HCT116 (cell line): ENCODE results near the gene TIMM13. TPM values are rescaled to one million over a fixed set of nuclear protein-coding genes. Genes with fewer than 3 reads are reported as not detected.

Experiments used
- ATAC-seq: fragments of 200-7000 bp; cut with Tn5 transposase; 2 replicates; pipeline ENCODE4 v1.9.1; 2020; ENCODE audit warnings: mild to moderate bottlenecking, moderate library complexity
- BruUV-seq: library from RNA; stranded (reverse); fragments of 400-500 nt; replicated peaks from 2 replicates; lab custom pipeline; 2021; lab: Mats Ljungman, UMichigan
- CTCF ChIA-PET: fragments of 300-600 bp; sonication (Branson Sonifier 250); formaldehyde crosslinking; loops from one replicate; lab custom pipeline; 2021; ENCODE audit warnings: antibody characterized with exemption; lab: Charles Lee
- POLR2A ChIA-PET: fragments of 300-600, 350-600 bp; sonication (Branson Sonifier 250); formaldehyde crosslinking; loops from one replicate; lab custom pipeline; 2021; ENCODE audit warnings: antibody characterized with exemption; lab: Charles Lee
- RAD21 ChIA-PET, 2 experiments: fragments of 300-600 bp; sonication (Branson Sonifier 250); formaldehyde crosslinking; loops; one replicate each; lab custom pipeline; 2023; ENCODE audit warnings: low total read pairs in 2 of 2; ENCODE audit not compliant: uncharacterized antibody in 2 of 2, unreplicated experiment in 2 of 2, low non-redundant PET in 1 of 2; lab: Charles Lee
- DNase-seq: peaks from one replicate; pipeline ENCODE4 v3.0.0-alpha.2; 2010; ENCODE audit warnings: low read depth, low spot score
- H2AFZ ChIP-seq: fragments of 200-600 bp; shearing (Covaris generic), sonication (generic); 2 replicates; pipeline ENCODE4 v1.6.1; 2017; ENCODE audit warnings: low read depth, mixed run types, mixed read lengths, antibody characterized with exemption, low read length; ENCODE audit not compliant: poor library complexity, severe bottlenecking
- H3K27ac ChIP-seq: 2 replicates; pipeline ENCODE4 v1.5.1; 2012; ENCODE audit warnings: low read depth, low read length
- H3K27me3 ChIP-seq: fragments of 200-600 bp; sonication (generic); 2 replicates; pipeline ENCODE4 v1.6.1; 2016; ENCODE audit warnings: mixed run types, low read length, mixed read lengths; ENCODE audit not compliant: insufficient read depth
- H3K36me3 ChIP-seq, 2 experiments: fragments of 200-500 bp in 1 of 2; fragments of 200-600 bp in 1 of 2; sonication (Bioruptor generic) in 1 of 2; sonication (generic) in 1 of 2; 2 replicates each; pipeline versions ENCODE4 v1.5.1 to v1.6.1; 2014 to 2016; ENCODE audit warnings: low read length in 2 of 2, inconsistent platforms in 1 of 2, mixed read lengths in 1 of 2, mixed run types in 1 of 2; ENCODE audit not compliant: insufficient read depth in 2 of 2, control insufficient read depth in 1 of 2
- H3K4me1 ChIP-seq, 2 experiments: fragments of 200-600 bp in 1 of 2; sonication (generic) in 1 of 2; 2 replicates each; pipeline versions ENCODE4 v1.5.1 to v1.6.1; 2012 to 2017; ENCODE audit warnings: low read length in 2 of 2, inconsistent platforms in 1 of 2, mild to moderate bottlenecking in 1 of 2, mixed read lengths in 1 of 2, mixed run types in 1 of 2, moderate library complexity in 1 of 2; ENCODE audit not compliant: insufficient read depth in 2 of 2, control insufficient read depth in 1 of 2
- H3K4me2 ChIP-seq: fragments of 200-600 bp; sonication (generic); 2 replicates; pipeline ENCODE4 v1.6.1; 2017; ENCODE audit warnings: mixed run types, low read length, mixed read lengths
- H3K4me3 ChIP-seq, 2 experiments: fragments of 200-600 bp in 1 of 2; sonication (generic) in 1 of 2; replicated peaks in 1 of 2; 2 replicates each; pipeline ENCODE4 v1.5.1; 2011 to 2016; ENCODE audit warnings: low read length in 2 of 2, control low read depth in 1 of 2, low read depth in 1 of 2, mild to moderate bottlenecking in 1 of 2, mixed read lengths in 1 of 2, mixed run types in 1 of 2
- H3K79me2 ChIP-seq: fragments of 200-600 bp; sonication (generic); 2 replicates; pipeline ENCODE4 v1.6.1; 2017; ENCODE audit warnings: mild to moderate bottlenecking, mixed run types, low read length, moderate library complexity, mixed read lengths; ENCODE audit not compliant: insufficient read depth
- H3K9ac ChIP-seq: fragments of 200-600 bp; sonication (generic); 2 replicates; pipeline ENCODE4 v1.6.1; 2016; ENCODE audit warnings: low read length, mixed read lengths
- H3K9me2 ChIP-seq: fragments of 200-600 bp; sonication (generic), shearing (Covaris generic); 2 replicates; pipeline ENCODE4 v1.6.1; 2017; ENCODE audit warnings: mixed run types, mild to moderate bottlenecking, moderate library complexity; ENCODE audit not compliant: insufficient read depth
- H3K9me3 ChIP-seq, 2 experiments: fragments of 200-500 bp in 1 of 2; fragments of 200-600 bp in 1 of 2; sonication (Bioruptor generic) in 1 of 2; sonication (generic) in 1 of 2; 2 replicates each; pipeline ENCODE4 v1.6.1; 2014 to 2017; ENCODE audit warnings: low read length in 2 of 2, mixed read lengths in 2 of 2, inconsistent platforms in 1 of 2, low read depth in 1 of 2, mild to moderate bottlenecking in 1 of 2, mixed run types in 1 of 2, moderate library complexity in 1 of 2; ENCODE audit not compliant: control insufficient read depth in 1 of 2, insufficient read depth in 1 of 2
- H4K20me1 ChIP-seq: fragments of 200-600 bp; sonication (generic), shearing (Covaris generic); 2 replicates; pipeline ENCODE4 v1.6.1; 2017; ENCODE audit warnings: mixed run types, mild to moderate bottlenecking, moderate library complexity; ENCODE audit not compliant: insufficient read depth
- intact Hi-C: fragments of 100-400 bp; cut with micrococcal nuclease; formaldehyde crosslinking; loops from 2 replicates; pipeline ENCODE4 v1.10.0; 2022
- total RNA-seq: library from RNA; stranded (reverse); gene quantifications from one replicate; pipeline ENCODE4 v1.2.1, GENCODE V29; 2021; ENCODE audit not compliant: unreplicated experiment
- TF ChIP-seq, protein P1 (sequence below), 3 experiments: fragments of 200-600 bp in 1 of 3; sonication (generic) in 1 of 3; IDR thresholded peaks in 2 of 3; conservative IDR thresholded peaks in 1 of 3; 2 replicates each; pipeline ENCODE4 v1.5.1; 2012 to 2017; ENCODE audit warnings: low read depth in 2 of 3, low read length in 2 of 3, antibody characterized with exemption in 1 of 3, borderline replicate concordance in 1 of 3, control low read depth in 1 of 3, mild to moderate bottlenecking in 1 of 3, mixed read lengths in 1 of 3, mixed run types in 1 of 3, moderate library complexity in 1 of 3; ENCODE audit not compliant: insufficient read depth in 1 of 3
- TF ChIP-seq, protein P2 (sequence below): IDR thresholded peaks from 2 replicates; pipeline ENCODE4 v1.6.1; 2012
- TF ChIP-seq, protein P3 (sequence below): IDR thresholded peaks from 2 replicates; pipeline ENCODE4 v1.6.1; 2012

The TIMM13 gene
- total RNA-seq, 1 experiment from 2014 or later = 151 TPM

DNA sequence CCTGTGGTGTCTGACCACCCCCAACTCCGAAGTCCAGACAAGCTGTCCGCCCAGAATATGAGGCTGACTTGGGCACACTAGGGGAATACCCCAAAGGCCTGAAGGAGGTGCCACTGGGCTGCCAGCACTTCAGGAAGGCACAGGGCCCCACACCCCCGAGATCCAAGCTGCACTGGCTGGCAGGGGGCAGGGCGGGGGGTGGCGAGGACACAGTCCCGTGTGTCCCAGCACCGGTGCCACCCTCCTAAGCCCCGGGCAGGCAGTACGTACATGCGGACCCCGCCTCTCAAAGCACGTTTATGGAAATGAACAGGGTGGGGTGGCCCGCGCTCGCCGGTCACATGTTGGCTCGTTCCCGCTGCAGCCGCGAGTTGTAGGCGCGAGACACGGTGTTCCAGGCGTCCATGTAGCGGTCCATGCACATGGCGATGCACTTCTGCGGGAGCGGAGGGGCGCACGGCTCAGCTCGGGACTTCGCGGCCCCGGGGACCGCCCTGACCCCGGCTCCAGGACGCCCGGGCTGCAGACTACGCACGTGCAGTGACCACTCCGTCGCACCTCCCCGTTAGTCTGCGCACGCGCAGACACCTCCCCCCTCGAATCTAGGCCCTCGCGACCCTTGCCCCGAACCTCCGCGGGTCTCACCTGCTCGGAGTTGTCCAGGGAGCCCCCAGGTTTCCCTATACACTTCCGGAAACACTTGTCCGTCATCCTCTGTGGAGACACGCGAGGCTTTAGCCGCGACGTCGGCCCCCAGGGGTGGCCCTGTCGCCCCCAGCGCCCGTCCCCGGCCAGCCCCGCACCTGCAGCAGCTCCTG, 566 bp downstream of the TIMM13 start:
- peak overlapping the region; percentile 88 for H3K27ac ChIP-seq
- POLR2A ChIA-PET = interaction anchor here (0.5 to 1.6 kb wide), 5 partner anchors 15 to 49 kb away, joined by 3 to 13 read pairs (median 3); partner anchors contain the start of genes GADD45B and LMNB2
- no peaks in the 10 kb centered on the region for H3K9me2 ChIP-seq
- peaks cover 5% of the 10 kb centered on the region; the same call in 1 of the 2 replicates for H4K20me1 ChIP-seq
- H2AFZ ChIP-seq = no peak overlapping the region
- intact Hi-C loops = no loop called here
- no peaks in the 10 kb centered on the region for H3K9me3 ChIP-seq
- RAD21 ChIA-PET = no interaction called here
- H3K79me2 ChIP-seq = peaks cover 47% of the 10 kb centered on the region
- peaks cover 14 to 44% of the 10 kb centered on the region in 2 experiments; a peak in 3 of 4 replicates for H3K36me3 ChIP-seq
- peak overlapping the region; percentile 100 for H3K9ac ChIP-seq
- no peaks in the 10 kb centered on the region for H3K27me3 ChIP-seq
- TF ChIP-seq, protein P1, sequence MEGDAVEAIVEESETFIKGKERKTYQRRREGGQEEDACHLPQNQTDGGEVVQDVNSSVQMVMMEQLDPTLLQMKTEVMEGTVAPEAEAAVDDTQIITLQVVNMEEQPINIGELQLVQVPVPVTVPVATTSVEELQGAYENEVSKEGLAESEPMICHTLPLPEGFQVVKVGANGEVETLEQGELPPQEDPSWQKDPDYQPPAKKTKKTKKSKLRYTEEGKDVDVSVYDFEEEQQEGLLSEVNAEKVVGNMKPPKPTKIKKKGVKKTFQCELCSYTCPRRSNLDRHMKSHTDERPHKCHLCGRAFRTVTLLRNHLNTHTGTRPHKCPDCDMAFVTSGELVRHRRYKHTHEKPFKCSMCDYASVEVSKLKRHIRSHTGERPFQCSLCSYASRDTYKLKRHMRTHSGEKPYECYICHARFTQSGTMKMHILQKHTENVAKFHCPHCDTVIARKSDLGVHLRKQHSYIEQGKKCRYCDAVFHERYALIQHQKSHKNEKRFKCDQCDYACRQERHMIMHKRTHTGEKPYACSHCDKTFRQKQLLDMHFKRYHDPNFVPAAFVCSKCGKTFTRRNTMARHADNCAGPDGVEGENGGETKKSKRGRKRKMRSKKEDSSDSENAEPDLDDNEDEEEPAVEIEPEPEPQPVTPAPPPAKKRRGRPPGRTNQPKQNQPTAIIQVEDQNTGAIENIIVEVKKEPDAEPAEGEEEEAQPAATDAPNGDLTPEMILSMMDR (IDR thresholded peaks at IDR 0.05 in 2 of 3, conservative IDR thresholded peaks at IDR 0.05 in 1 of 3; ENCODE audit: borderline replicate concordance in 1 of 3, insufficient read depth in 1 of 3, low read depth in 2 of 3, low read length in 2 of 3) = peak in 1 of 3 experiments; percentile 24; a peak in 1 of 6 replicates
- TF ChIP-seq, protein P2, sequence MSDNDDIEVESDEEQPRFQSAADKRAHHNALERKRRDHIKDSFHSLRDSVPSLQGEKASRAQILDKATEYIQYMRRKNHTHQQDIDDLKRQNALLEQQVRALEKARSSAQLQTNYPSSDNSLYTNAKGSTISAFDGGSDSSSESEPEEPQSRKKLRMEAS = peak; percentile 81
- TF ChIP-seq, protein P3, sequence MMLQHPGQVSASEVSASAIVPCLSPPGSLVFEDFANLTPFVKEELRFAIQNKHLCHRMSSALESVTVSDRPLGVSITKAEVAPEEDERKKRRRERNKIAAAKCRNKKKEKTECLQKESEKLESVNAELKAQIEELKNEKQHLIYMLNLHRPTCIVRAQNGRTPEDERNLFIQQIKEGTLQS = no peak
- DNase-seq (peak; percentile 16), ATAC-seq (peak; percentile 51)
- CTCF ChIA-PET = interaction anchor here (0.9 to 1.4 kb wide), 3 partner anchors 153 to 210 kb away, joined by 3 to 7 read pairs (median 6); no protein-coding TSS in a partner anchor
- TSS peak; percentile 70 for BruUV-seq
- H3K4me2 ChIP-seq = peak overlapping the region; percentile 99
- H3K4me1 ChIP-seq = peaks cover 6 to 25% of the 10 kb centered on the region in 2 experiments; a peak in 3 of 4 replicates
- H3K4me3 ChIP-seq = peak overlapping the region; percentile 90 to 97
